DND-41 (cell line): ENCODE measurements around the gene TRPM1.

ENCODE experiments used
- CTCF ChIP-seq: IDR thresholded peaks from 2 replicates; pipeline ENCODE4 v1.5.1; 2012; ENCODE audit warnings: borderline replicate concordance, low read length, moderate library complexity, mild to moderate bottlenecking; ENCODE audit not compliant: poor library complexity, severe bottlenecking; ENCODE audit errors: extremely low read depth
- EZH2 ChIP-seq: IDR thresholded peaks from 3 replicates; pipeline ENCODE4 v1.6.1; 2012; ENCODE audit warnings: borderline replicate concordance, low read depth, mild to moderate bottlenecking, moderate library complexity, low read length, inconsistent platforms; ENCODE audit not compliant: severe bottlenecking

- TF ChIP-seq EZH2 (no peak), CTCF (no peak)
Observed at GRCh38 chr15:31047437-31047836, 54.1 kb downstream of the TRPM1 start.
